Measurements from ENCODE around the gene LIN28A. TPM values are rescaled to one million over a fixed set of nuclear protein-coding genes. Genes with fewer than 3 reads are reported as not detected.

The LIN28A gene
- total RNA-seq, 4 donors from 2014 or later: not detected

DNA sequence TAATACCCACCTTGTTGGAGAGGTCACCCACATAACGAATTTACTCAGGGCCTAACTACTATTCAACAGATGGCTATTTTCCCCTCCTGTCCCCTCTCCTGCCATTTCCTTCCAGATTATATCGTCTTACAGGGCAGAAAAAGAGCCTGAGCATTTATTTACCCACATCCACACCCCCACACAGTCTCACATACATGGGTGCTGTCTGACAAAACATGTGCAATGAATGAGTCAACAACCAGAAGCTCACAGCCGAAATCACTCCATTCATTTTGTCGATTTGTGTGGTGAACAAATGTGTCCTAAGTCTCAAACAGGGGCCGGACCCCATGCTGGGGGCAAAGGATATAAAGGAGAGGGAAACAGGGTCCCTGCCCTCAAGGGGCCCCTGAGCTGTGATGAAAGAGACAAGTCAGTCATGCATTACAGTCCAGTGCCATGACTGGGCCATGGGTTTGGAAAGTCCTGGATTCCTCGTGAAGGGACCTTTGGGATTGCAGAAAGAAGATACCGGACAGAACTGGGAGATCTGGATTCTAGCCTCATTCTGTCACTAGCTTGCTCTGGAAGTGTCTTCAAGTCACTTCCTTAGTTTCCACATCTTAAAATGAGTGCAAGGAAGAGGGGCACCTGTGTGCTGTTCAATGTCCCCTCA is 21.7 kb upstream of the LIN28A start:
- peaks cover 67% of the 10 kb centered on the region for H3K27me3 ChIP-seq
- no peaks in the 10 kb centered on the region for H3K36me3 ChIP-seq
- ATAC-seq: no peak
- H3K4me1 ChIP-seq: no peaks in the 10 kb centered on the region
- no peak overlapping the region for H3K27ac ChIP-seq
- WGBS, 2 donors (ENCODE audit: low coverage in 1 of 2): 58 to 76% methylated on average over 5 to 7 of the region's 7 CpGs
- no peak for TF ChIP-seq EP300 (IDR thresholded peaks at IDR 0.05)
- TF ChIP-seq POLR2AphosphoS5 (IDR thresholded peaks at IDR 0.05): no peak
- TF ChIP-seq POLR2A (IDR thresholded peaks at IDR 0.05): no peak
- TF ChIP-seq, protein P1, sequence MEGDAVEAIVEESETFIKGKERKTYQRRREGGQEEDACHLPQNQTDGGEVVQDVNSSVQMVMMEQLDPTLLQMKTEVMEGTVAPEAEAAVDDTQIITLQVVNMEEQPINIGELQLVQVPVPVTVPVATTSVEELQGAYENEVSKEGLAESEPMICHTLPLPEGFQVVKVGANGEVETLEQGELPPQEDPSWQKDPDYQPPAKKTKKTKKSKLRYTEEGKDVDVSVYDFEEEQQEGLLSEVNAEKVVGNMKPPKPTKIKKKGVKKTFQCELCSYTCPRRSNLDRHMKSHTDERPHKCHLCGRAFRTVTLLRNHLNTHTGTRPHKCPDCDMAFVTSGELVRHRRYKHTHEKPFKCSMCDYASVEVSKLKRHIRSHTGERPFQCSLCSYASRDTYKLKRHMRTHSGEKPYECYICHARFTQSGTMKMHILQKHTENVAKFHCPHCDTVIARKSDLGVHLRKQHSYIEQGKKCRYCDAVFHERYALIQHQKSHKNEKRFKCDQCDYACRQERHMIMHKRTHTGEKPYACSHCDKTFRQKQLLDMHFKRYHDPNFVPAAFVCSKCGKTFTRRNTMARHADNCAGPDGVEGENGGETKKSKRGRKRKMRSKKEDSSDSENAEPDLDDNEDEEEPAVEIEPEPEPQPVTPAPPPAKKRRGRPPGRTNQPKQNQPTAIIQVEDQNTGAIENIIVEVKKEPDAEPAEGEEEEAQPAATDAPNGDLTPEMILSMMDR (IDR thresholded peaks at IDR 0.05): no peak
- no peaks in the 10 kb centered on the region for H3K9me3 ChIP-seq
- H3K4me3 ChIP-seq: no peak overlapping the region

DNA sequence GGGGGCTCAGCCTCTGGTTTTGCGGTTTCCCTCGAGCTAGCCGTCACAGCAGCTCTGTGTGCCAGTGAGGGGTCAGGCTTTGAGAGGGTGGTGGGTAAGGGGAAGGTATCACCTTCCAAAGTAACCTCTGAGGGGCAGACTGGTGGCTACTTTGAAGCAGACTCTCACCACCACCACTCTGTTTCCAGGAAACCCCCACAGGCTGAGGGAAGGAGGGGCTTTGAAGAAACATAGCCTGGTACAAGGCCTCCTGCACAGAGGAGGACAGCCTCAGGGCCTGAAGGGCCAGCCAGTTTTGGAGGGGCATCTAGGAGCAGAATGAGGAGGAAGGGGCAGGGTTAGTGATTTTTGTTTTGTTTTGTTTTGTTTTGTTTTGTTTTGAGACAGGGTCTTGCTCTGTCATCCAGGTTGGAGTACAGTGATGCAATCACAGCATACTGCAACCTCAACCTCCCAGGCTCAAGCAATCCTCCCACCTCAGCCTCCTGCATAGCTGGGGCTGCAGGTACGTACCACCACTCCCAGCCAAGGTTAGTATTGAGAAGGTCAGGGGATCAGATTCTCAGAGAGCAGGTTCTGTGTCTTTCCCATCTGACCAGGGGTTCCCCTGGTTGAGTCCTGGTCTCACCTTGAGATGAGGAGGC is 20.9 kb upstream of the LIN28A start:
- 40 to 100% methylated on average over 1 of the region's 4 CpGs for WGBS, 2 donors (ENCODE audit: low coverage in 1 of 2)
- H3K4me3 ChIP-seq: no peak overlapping the region
- no peak for ATAC-seq
- peaks cover 67% of the 10 kb centered on the region for H3K27me3 ChIP-seq
- H3K27ac ChIP-seq: no peak overlapping the region
- H3K4me1 ChIP-seq: no peaks in the 10 kb centered on the region
- TF ChIP-seq POLR2A (IDR thresholded peaks at IDR 0.05): no peak
- TF ChIP-seq, protein P1 (IDR thresholded peaks at IDR 0.05): no peak
- TF ChIP-seq POLR2AphosphoS5 (IDR thresholded peaks at IDR 0.05): no peak
- TF ChIP-seq EP300 (IDR thresholded peaks at IDR 0.05): no peak
- no peaks in the 10 kb centered on the region for H3K9me3 ChIP-seq
- H3K36me3 ChIP-seq: no peaks in the 10 kb centered on the region

GRCh38 chr1:26391450-26391849 is 19.2 kb upstream of the LIN28A start:
- ATAC-seq: no peak
- TF ChIP-seq POLR2AphosphoS5 (IDR thresholded peaks at IDR 0.05): no peak
- TF ChIP-seq POLR2A (IDR thresholded peaks at IDR 0.05): no peak
- no peak for TF ChIP-seq EP300 (IDR thresholded peaks at IDR 0.05)
- TF ChIP-seq, protein P1 (IDR thresholded peaks at IDR 0.05): peak in 1 of 4 experiments; percentile 9
- Histone ChIP-seq H3K4me1 (no peaks in the 10 kb centered on the region), H3K27ac (no peak overlapping the region), H3K9me3 (no peaks in the 10 kb centered on the region), H3K4me3 (no peak overlapping the region), H3K36me3 (no peaks in the 10 kb centered on the region), H3K27me3 (peaks cover 52% of the 10 kb centered on the region)
- WGBS, 2 donors (ENCODE audit: low coverage in 1 of 2): 6 to 8% methylated on average over 3 of the region's 3 CpGs

DNA sequence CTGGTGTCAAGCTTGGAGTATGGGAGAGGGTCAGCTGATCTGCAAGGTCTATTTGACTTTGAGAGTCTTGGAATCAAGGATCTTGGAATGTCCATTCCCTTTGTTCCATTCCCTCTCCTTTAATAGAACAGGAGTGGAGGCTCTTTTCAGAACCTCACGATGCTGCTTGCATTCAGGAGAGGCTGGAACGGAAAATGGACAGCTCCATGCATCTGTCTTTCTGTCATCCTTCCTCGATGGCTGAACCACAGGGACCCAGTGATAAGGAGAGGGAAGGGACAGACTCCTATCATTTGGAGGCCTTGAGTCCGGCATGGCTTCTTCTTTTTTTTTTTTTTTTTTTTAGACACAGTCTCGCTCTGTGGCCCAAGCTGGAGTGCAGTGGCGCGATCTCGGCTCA is 14.9 kb upstream of the LIN28A start:
- WGBS, 2 donors (ENCODE audit: low coverage in 1 of 2): 63 to 87% methylated on average over 4 to 8 of the region's 8 CpGs
- H3K9me3 ChIP-seq: no peaks in the 10 kb centered on the region
- no peak overlapping the region for H3K4me3 ChIP-seq
- H3K27me3 ChIP-seq: peaks cover 21% of the 10 kb centered on the region
- no peaks in the 10 kb centered on the region for H3K36me3 ChIP-seq
- TF ChIP-seq EP300 (IDR thresholded peaks at IDR 0.05): no peak
- TF ChIP-seq, protein P1 (IDR thresholded peaks at IDR 0.05): no peak
- H3K4me1 ChIP-seq: no peaks in the 10 kb centered on the region
- no peak for ATAC-seq
- no peak overlapping the region for H3K27ac ChIP-seq

- Histone ChIP-seq H3K27me3 (peaks cover 36% of the 10 kb centered on the region), H3K27ac (no peak overlapping the region), H3K4me1 (no peaks in the 10 kb centered on the region), H3K9me3 (no peaks in the 10 kb centered on the region), H3K4me3 (no peak overlapping the region), H3K36me3 (no peaks in the 10 kb centered on the region)
- ATAC-seq: no peak
- WGBS, 2 donors (ENCODE audit: low coverage in 1 of 2): 62 to 92% methylated on average over 3 of the region's 3 CpGs
- TF ChIP-seq POLR2AphosphoS5 (IDR thresholded peaks at IDR 0.05) (no peak), POLR2A (IDR thresholded peaks at IDR 0.05) (no peak), EP300 (IDR thresholded peaks at IDR 0.05) (no peak)
- TF ChIP-seq, protein P1 (IDR thresholded peaks at IDR 0.05): no peak
These were observed 11.6 kb upstream of the LIN28A start for GRCh38 chr1:26399034-26399433.

Measured in gastroesophageal sphincter (tissue), 4 donors.